Fibroblast of lung (primary cell): ENCODE data around the gene PCYT1A. TPM values are rescaled to one million over a fixed set of nuclear protein-coding genes. Genes with fewer than 3 reads are reported as not detected.

Experiments
- DNase-seq, 2 donors: peaks; one replicate each; pipeline versions ENCODE4 v3.0.0 to v3.0.0-alpha.2; 2010; ENCODE audit warnings: low read depth in 2 of 2
- H2AFZ ChIP-seq: 2 replicates; pipeline ENCODE4 v1.5.1; 2012; ENCODE audit warnings: low read length, control low read depth, inconsistent platforms
- H3K27ac ChIP-seq: 2 replicates; pipeline ENCODE4 v1.5.1; 2011; ENCODE audit warnings: low read length, control low read depth; ENCODE audit not compliant: insufficient read depth
- H3K27me3 ChIP-seq: 2 replicates; pipeline ENCODE4 v1.5.1; 2011; ENCODE audit warnings: mild to moderate bottlenecking, low read length; ENCODE audit not compliant: control insufficient read depth, insufficient read depth
- H3K36me3 ChIP-seq: 2 replicates; pipeline ENCODE4 v1.5.1; 2011; ENCODE audit warnings: low read length; ENCODE audit not compliant: control insufficient read depth, insufficient read depth
- H3K4me1 ChIP-seq: 2 replicates; pipeline ENCODE4 v1.5.1; 2011; ENCODE audit warnings: low read length; ENCODE audit not compliant: control insufficient read depth, insufficient read depth; ENCODE audit errors: extremely low read depth
- H3K4me2 ChIP-seq: 2 replicates; pipeline ENCODE4 v1.5.1; 2011; ENCODE audit warnings: low read length, control low read depth; ENCODE audit not compliant: insufficient read depth; ENCODE audit errors: extremely low read depth
- H3K4me3 ChIP-seq, 4 experiments: fragments of 200-600 bp in 1 of 4; sonication (generic) in 1 of 4; replicated peaks in 1 of 4; 2 replicates each; pipeline ENCODE4 v1.5.1; 2011 to 2016; ENCODE audit warnings: low read length in 4 of 4, low read depth in 3 of 4, mild to moderate bottlenecking in 3 of 4, control low read depth in 2 of 4, inconsistent platforms in 1 of 4, mixed read lengths in 1 of 4; ENCODE audit not compliant: insufficient read depth in 1 of 4; ENCODE audit errors: control extremely low read depth in 1 of 4
- H3K79me2 ChIP-seq: 2 replicates; pipeline ENCODE4 v1.5.1; 2012; ENCODE audit warnings: mild to moderate bottlenecking, low read length, inconsistent platforms; ENCODE audit not compliant: control insufficient read depth, insufficient read depth
- H3K9ac ChIP-seq: 2 replicates; pipeline ENCODE4 v1.5.1; 2011; ENCODE audit warnings: mild to moderate bottlenecking, low read length, control low read depth; ENCODE audit not compliant: insufficient read depth
- H3K9me3 ChIP-seq: 2 replicates; pipeline ENCODE4 v1.5.1; 2012; ENCODE audit warnings: low read depth, low read length; ENCODE audit not compliant: control insufficient read depth, insufficient read depth
- H4K20me1 ChIP-seq: 2 replicates; pipeline ENCODE4 v1.5.1; 2011; ENCODE audit warnings: low read length; ENCODE audit not compliant: control insufficient read depth, insufficient read depth; ENCODE audit errors: extremely low read depth
- EZH2 ChIP-seq: IDR thresholded peaks from 2 replicates; pipeline ENCODE4 v1.5.1; 2012; ENCODE audit warnings: low read length, control low read depth, mild to moderate bottlenecking; ENCODE audit errors: missing control alignments
- polyA plus RNA-seq, 2 donors: library from polyadenylated mRNA; depleted of rRNA in 1 of 2; stranded (reverse) in 1 of 2; unstranded in 1 of 2; fragments of >200 nt; gene quantifications; 2 replicates each; pipeline ENCODE4 v1.2.1, GENCODE V29; 2011 to 2012; ENCODE audit warnings: missing spikeins in 1 of 2
- total RNA-seq: library from RNA; depleted of rRNA; stranded (reverse); fragments of >200 nt; gene quantifications from 2 replicates; pipeline ENCODE4 v1.2.1, GENCODE V29; 2014
- TF ChIP-seq, protein P1 (sequence below), 2 donors: IDR thresholded peaks in 1 of 2; conservative IDR thresholded peaks in 1 of 2; 1 replicate in 1 of 2; 2 replicates in 1 of 2; pipeline ENCODE4 v1.5.1; 2011 to 2012; ENCODE audit warnings: low read length in 2 of 2, control low read depth in 1 of 2, inconsistent platforms in 1 of 2, low read depth in 1 of 2, mild to moderate bottlenecking in 1 of 2

The PCYT1A gene
- total and polyA plus RNA-seq, 2 donors (not counting 1 experiment from before 2014, with no cell fraction given): 68.9 to 73.8 TPM

DNA sequence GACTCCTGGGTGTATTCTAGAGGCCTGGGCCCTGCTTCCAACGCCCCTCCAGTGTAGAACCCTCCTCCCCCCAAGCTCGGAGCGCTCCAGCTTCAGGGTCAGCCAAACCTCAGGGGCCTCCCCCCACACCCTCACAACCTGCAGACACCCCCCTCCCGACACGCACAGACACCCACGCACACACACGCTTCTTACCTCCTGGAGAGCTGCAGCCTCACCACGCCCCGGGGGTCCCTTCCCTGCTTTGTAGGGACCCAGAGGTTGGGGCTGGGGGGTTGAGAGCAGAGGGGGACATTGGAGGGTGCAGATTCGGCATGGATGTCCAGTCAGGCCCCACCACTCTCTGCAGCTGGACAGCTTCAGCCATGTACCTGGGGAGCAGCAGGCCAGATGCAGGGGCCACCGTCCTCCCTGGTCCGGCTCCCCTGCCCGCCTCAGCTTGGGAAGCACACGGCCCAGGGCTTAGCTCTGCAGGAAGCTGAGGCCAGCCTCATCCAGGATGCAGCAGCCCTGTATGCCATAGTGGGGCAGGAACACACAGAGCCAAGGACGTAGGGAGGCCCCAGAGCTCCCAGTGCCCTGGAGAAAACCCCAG, 89.3 kb downstream of the PCYT1A start:
- Histone ChIP-seq H4K20me1 (no peaks in the 10 kb centered on the region), H3K79me2 (no peaks in the 10 kb centered on the region), H3K9me3 (no peaks in the 10 kb centered on the region), H2AFZ (no peak overlapping the region), H3K9ac (no peak overlapping the region), H3K27ac (no peak overlapping the region), H3K36me3 (no peaks in the 10 kb centered on the region), H3K4me3 (no peak overlapping the region), H3K4me1 (no peaks in the 10 kb centered on the region), H3K27me3 (no peaks in the 10 kb centered on the region), H3K4me2 (no peak overlapping the region)
- no peak for DNase-seq
- TF ChIP-seq, protein P1, sequence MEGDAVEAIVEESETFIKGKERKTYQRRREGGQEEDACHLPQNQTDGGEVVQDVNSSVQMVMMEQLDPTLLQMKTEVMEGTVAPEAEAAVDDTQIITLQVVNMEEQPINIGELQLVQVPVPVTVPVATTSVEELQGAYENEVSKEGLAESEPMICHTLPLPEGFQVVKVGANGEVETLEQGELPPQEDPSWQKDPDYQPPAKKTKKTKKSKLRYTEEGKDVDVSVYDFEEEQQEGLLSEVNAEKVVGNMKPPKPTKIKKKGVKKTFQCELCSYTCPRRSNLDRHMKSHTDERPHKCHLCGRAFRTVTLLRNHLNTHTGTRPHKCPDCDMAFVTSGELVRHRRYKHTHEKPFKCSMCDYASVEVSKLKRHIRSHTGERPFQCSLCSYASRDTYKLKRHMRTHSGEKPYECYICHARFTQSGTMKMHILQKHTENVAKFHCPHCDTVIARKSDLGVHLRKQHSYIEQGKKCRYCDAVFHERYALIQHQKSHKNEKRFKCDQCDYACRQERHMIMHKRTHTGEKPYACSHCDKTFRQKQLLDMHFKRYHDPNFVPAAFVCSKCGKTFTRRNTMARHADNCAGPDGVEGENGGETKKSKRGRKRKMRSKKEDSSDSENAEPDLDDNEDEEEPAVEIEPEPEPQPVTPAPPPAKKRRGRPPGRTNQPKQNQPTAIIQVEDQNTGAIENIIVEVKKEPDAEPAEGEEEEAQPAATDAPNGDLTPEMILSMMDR (conservative IDR thresholded peaks at IDR 0.05 in 1 of 2, IDR thresholded peaks at IDR 0.05 in 1 of 2; ENCODE audit: low read depth in 1 of 2, low read length in 2 of 2): no peak
- no peak for TF ChIP-seq EZH2

DNA sequence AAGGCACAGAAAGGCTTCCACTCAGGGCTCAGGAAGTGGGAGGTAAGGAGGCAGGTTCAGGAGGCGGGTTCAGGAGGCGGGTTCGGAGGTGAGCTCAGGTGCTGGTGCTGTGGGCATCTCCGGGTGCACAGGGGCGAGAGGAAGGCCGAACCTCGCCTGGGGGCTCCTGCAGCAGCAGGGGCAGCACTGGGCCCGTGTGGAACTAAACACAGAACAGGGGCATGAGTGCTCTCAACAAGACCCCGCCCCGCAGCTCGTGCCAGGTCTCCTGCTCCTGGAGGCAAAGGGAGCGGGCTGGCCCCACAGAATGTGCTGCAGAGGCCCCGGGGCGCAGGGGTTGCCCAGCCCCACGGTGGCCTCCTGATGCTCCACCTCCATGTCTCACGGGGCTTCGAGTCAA, 90.0 kb downstream of the PCYT1A start:
- H3K27me3 ChIP-seq: no peaks in the 10 kb centered on the region
- no peak overlapping the region for H3K27ac ChIP-seq
- H2AFZ ChIP-seq: no peak overlapping the region
- no peaks in the 10 kb centered on the region for H3K9me3 ChIP-seq
- no peaks in the 10 kb centered on the region for H3K4me1 ChIP-seq
- H3K9ac ChIP-seq: no peak overlapping the region
- no peaks in the 10 kb centered on the region for H3K36me3 ChIP-seq
- H3K79me2 ChIP-seq: no peaks in the 10 kb centered on the region
- TF ChIP-seq, protein P1 (conservative IDR thresholded peaks at IDR 0.05 in 1 of 2, IDR thresholded peaks at IDR 0.05 in 1 of 2; ENCODE audit: low read depth in 1 of 2, low read length in 2 of 2): no peak
- no peak for TF ChIP-seq EZH2
- no peaks in the 10 kb centered on the region for H4K20me1 ChIP-seq
- no peak for DNase-seq
- no peak overlapping the region for H3K4me2 ChIP-seq
- no peak overlapping the region for H3K4me3 ChIP-seq

DNA sequence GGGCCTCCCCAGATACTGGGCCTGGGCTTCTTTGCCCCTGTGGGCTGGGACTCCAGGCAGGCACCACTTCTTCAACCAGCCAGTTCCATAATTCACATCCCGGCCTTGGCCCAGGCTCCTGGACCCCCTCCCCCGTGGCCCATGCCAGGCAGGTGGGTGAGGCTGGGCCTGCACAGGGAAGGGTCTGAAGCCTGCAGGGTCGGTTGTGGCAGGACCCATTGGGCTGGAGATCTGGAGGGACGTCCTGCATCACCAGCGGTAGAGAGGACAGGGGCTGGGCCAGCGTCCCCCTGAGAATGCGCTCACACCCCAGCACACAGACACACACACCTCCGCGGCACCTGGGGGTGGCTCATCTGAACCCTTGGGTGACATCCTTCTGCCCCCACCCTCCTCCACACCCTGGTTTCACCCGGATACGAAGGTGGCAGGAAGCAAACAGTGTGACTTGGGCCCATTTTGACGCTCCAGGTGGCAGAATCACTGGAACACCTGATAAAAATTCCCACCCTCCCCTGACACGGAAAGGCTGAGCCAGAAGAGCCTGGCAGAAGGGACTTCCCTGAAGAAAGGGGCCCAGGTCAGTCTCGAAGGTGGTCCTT, 91.8 kb downstream of the PCYT1A start:
- Histone ChIP-seq H3K27me3 (no peaks in the 10 kb centered on the region), H3K36me3 (no peaks in the 10 kb centered on the region), H2AFZ (no peak overlapping the region), H3K27ac (no peak overlapping the region), H4K20me1 (no peaks in the 10 kb centered on the region), H3K79me2 (no peaks in the 10 kb centered on the region), H3K4me2 (no peak overlapping the region), H3K9ac (no peak overlapping the region), H3K9me3 (no peaks in the 10 kb centered on the region), H3K4me3 (no peak overlapping the region), H3K4me1 (no peaks in the 10 kb centered on the region)
- no peak for DNase-seq
- TF ChIP-seq, protein P1 (conservative IDR thresholded peaks at IDR 0.05 in 1 of 2, IDR thresholded peaks at IDR 0.05 in 1 of 2; ENCODE audit: low read depth in 1 of 2, low read length in 2 of 2): no peak
- TF ChIP-seq EZH2: no peak
